Neural progenitor cell (in vitro differentiated cells): ENCODE results near the gene SMG7. TPM values are rescaled to one million over a fixed set of nuclear protein-coding genes. Genes with fewer than 3 reads are reported as not detected.

Experiments
- DNase-seq: peaks from one replicate; pipeline ENCODE4 v3.0.0-alpha.2; 2016; ENCODE audit warnings: low spot score
- H2AFZ ChIP-seq: fragments of 200-600 bp; sonication (generic); replicated peaks from 2 replicates; pipeline ENCODE4 v1.6.1; 2016; ENCODE audit warnings: antibody characterized with exemption
- H3F3A ChIP-seq: fragments of 200-600 bp; sonication (generic); 2 replicates; pipeline ENCODE4 v1.6.1; 2016; ENCODE audit warnings: antibody characterized with exemption, low read depth
- H3K27ac ChIP-seq: fragments of 200-600 bp; sonication (generic); 2 replicates; pipeline ENCODE4 v1.5.1; 2016; ENCODE audit warnings: mild to moderate bottlenecking
- H3K27me3 ChIP-seq: fragments of 200-600 bp; sonication (generic); 2 replicates; pipeline ENCODE4 v1.6.1; 2016; ENCODE audit warnings: mild to moderate bottlenecking, moderate library complexity
- H3K36me3 ChIP-seq: fragments of 200-600 bp; sonication (generic); 2 replicates; pipeline ENCODE4 v1.5.1; 2016
- H3K4me1 ChIP-seq: fragments of 200-600 bp; sonication (generic); 2 replicates; pipeline ENCODE4 v1.6.1; 2016; ENCODE audit warnings: mixed run types
- H3K4me2 ChIP-seq: fragments of 200-600 bp; sonication (generic); 2 replicates; pipeline ENCODE4 v1.6.1; 2016
- H3K4me3 ChIP-seq: fragments of 200-600 bp; sonication (generic); 2 replicates; pipeline ENCODE4 v1.5.1; 2016
- H3K79me2 ChIP-seq: fragments of 200-600 bp; sonication (generic); 2 replicates; pipeline ENCODE4 v1.6.1; 2016; ENCODE audit warnings: low read depth
- H3K9ac ChIP-seq: fragments of 200-600 bp; sonication (generic); 2 replicates; pipeline ENCODE4 v1.6.1; 2016
- H3K9me3 ChIP-seq: fragments of 200-600 bp; sonication (generic); 2 replicates; pipeline ENCODE4 v1.5.1; 2016; ENCODE audit warnings: low read depth
- H4K20me1 ChIP-seq: fragments of 200-600 bp; sonication (generic); 2 replicates; pipeline ENCODE4 v1.6.1; 2016; ENCODE audit warnings: low read depth
- H3K27ac Mint-ChIP-seq: 3 replicates; pipeline ENCODE4 v1.8.0; 2021; ENCODE audit warnings: mixed read lengths
- H3K27me3 Mint-ChIP-seq: 2 replicates; pipeline ENCODE4 v1.8.0; 2022; ENCODE audit warnings: low read depth, mild to moderate bottlenecking, inconsistent platforms, moderate library complexity, mixed read lengths; ENCODE audit not compliant: insufficient read depth
- H3K36me3 Mint-ChIP-seq: 3 replicates; pipeline ENCODE4 v1.8.0; 2021; ENCODE audit warnings: mixed read lengths
- H3K4me1 Mint-ChIP-seq: 3 replicates; pipeline ENCODE4 v1.8.0; 2021; ENCODE audit warnings: mixed read lengths
- H3K4me3 Mint-ChIP-seq: 3 replicates; pipeline ENCODE4 v1.8.0; 2021; ENCODE audit warnings: mild to moderate bottlenecking, moderate library complexity, mixed read lengths
- H3K9me3 Mint-ChIP-seq: 3 replicates; pipeline ENCODE4 v1.8.0; 2020; ENCODE audit warnings: mixed read lengths
- CTCF ChIP-seq: fragments of 200-600 bp; sonication (generic); IDR thresholded peaks from 2 replicates; pipeline ENCODE4 v1.5.1; 2017; ENCODE audit warnings: antibody characterized with exemption, mild to moderate bottlenecking
- EZH2 ChIP-seq: fragments of 200-600 bp; sonication (generic); IDR thresholded peaks from 2 replicates; pipeline ENCODE4 v1.6.1; 2017; ENCODE audit warnings: antibody characterized with exemption, mild to moderate bottlenecking, moderate library complexity
- EZH2phosphoT487 ChIP-seq: fragments of 200-600 bp; sonication (generic); IDR thresholded peaks from 2 replicates; pipeline ENCODE4 v1.6.1; 2017; ENCODE audit warnings: antibody characterized with exemption
- total RNA-seq: library from RNA; depleted of rRNA; stranded (reverse); fragments of >200 nt; gene quantifications from 2 replicates; pipeline ENCODE4 v1.2.3, GENCODE V29; 2015; ENCODE audit warnings: low replicate concordance

Gene SMG7
- total RNA-seq, 1 donor from 2014 or later = 33.5 TPM

GRCh38 chr1:183598386-183598785 lies 126.1 kb downstream of the SMG7 start:
- Histone ChIP-seq H3K36me3 (no peaks in the 10 kb centered on the region), H3K79me2 (no peaks in the 10 kb centered on the region), H3K4me3 (no peak overlapping the region), H3K27ac (no peak overlapping the region), H3F3A (no peaks in the 10 kb centered on the region), H3K9me3 (no peaks in the 10 kb centered on the region), H3K27me3 (no peaks in the 10 kb centered on the region), H2AFZ (no peak overlapping the region), H3K9ac (no peak overlapping the region), H3K4me1 (no peaks in the 10 kb centered on the region), H4K20me1 (no peaks in the 10 kb centered on the region), H3K4me2 (no peak overlapping the region)
- H3K4me1 Mint-ChIP-seq = peaks cover 11% of the 10 kb centered on the region
- H3K4me3 Mint-ChIP-seq = no peak overlapping the region
- no peaks in the 10 kb centered on the region for H3K36me3 Mint-ChIP-seq
- TF ChIP-seq EZH2phosphoT487 (no peak), EZH2 (no peak), CTCF (no peak)
- H3K27me3 Mint-ChIP-seq = no peaks in the 10 kb centered on the region
- no peak overlapping the region for H3K27ac Mint-ChIP-seq
- no peaks in the 10 kb centered on the region for H3K9me3 Mint-ChIP-seq
- no peak for DNase-seq

GRCh38 chr1:183600136-183600535 lies 127.8 kb downstream of the SMG7 start:
- H3K4me3 Mint-ChIP-seq = no peak overlapping the region
- H3K9ac ChIP-seq = no peak overlapping the region
- H3K9me3 ChIP-seq = no peaks in the 10 kb centered on the region
- H3K27ac ChIP-seq = no peak overlapping the region
- no peak overlapping the region for H3K4me3 ChIP-seq
- no peak overlapping the region for H3K4me2 ChIP-seq
- H3K9me3 Mint-ChIP-seq = no peaks in the 10 kb centered on the region
- TF ChIP-seq CTCF = no peak
- no peak for TF ChIP-seq EZH2
- TF ChIP-seq EZH2phosphoT487 = no peak
- no peak overlapping the region for H3K27ac Mint-ChIP-seq
- no peaks in the 10 kb centered on the region for H3K27me3 ChIP-seq
- H3F3A ChIP-seq = no peaks in the 10 kb centered on the region
- H3K79me2 ChIP-seq = no peaks in the 10 kb centered on the region
- no peak for DNase-seq
- peaks cover 3% of the 10 kb centered on the region for H3K27me3 Mint-ChIP-seq
- peaks cover 13% of the 10 kb centered on the region for H3K4me1 Mint-ChIP-seq
- H4K20me1 ChIP-seq = no peaks in the 10 kb centered on the region
- H2AFZ ChIP-seq = no peak overlapping the region
- H3K36me3 Mint-ChIP-seq = no peaks in the 10 kb centered on the region
- H3K36me3 ChIP-seq = no peaks in the 10 kb centered on the region
- H3K4me1 ChIP-seq = no peaks in the 10 kb centered on the region

GRCh38 chr1:183600634-183601033 lies 128.3 kb downstream of the SMG7 start:
- Mint-ChIP-seq H3K36me3 (no peaks in the 10 kb centered on the region), H3K27me3 (peaks cover 4% of the 10 kb centered on the region), H3K4me3 (no peak overlapping the region), H3K9me3 (no peaks in the 10 kb centered on the region), H3K4me1 (peaks cover 13% of the 10 kb centered on the region), H3K27ac (no peak overlapping the region)
- no peak overlapping the region for H2AFZ ChIP-seq
- H3K36me3 ChIP-seq = no peaks in the 10 kb centered on the region
- no peaks in the 10 kb centered on the region for H3K79me2 ChIP-seq
- no peaks in the 10 kb centered on the region for H3K4me1 ChIP-seq
- H3K4me2 ChIP-seq = no peak overlapping the region
- no peaks in the 10 kb centered on the region for H3K27me3 ChIP-seq
- no peak overlapping the region for H3K27ac ChIP-seq
- H3K4me3 ChIP-seq = no peak overlapping the region
- no peaks in the 10 kb centered on the region for H4K20me1 ChIP-seq
- no peaks in the 10 kb centered on the region for H3F3A ChIP-seq
- no peak for TF ChIP-seq EZH2phosphoT487
- no peak for TF ChIP-seq CTCF
- no peak for TF ChIP-seq EZH2
- H3K9ac ChIP-seq = no peak overlapping the region
- H3K9me3 ChIP-seq = no peaks in the 10 kb centered on the region
- DNase-seq = no peak
